NCI-H2029 (cell line): Measurements from ENCODE around the gene DEAF1.
"Not testable (repeated sequence)": the region's sequence is repeated elsewhere in the genome, so short reads cannot be mapped to it uniquely, and the experiment has no call there.

Source experiments
- DNase-seq: peaks from one replicate; lab custom pipeline; 2025; lab: John Stamatoyannopoulos, UW

Gene DEAF1

GRCh38 chr11:678297-678696 lies 16.7 kb downstream of the DEAF1 start:
- DNase-seq, result no peak

- no peak for DNase-seq
These were observed 20.6 kb downstream of the DEAF1 start for GRCh38 chr11:674406-674805.

- no peak for DNase-seq
These were observed 21.2 kb downstream of the DEAF1 start for GRCh38 chr11:673866-674265.

GRCh38 chr11:665704-666281 lies 29.2 kb downstream of the DEAF1 start:
- DNase-seq, result no peak

GRCh38 chr11:665062-665703 lies 29.8 kb downstream of the DEAF1 start:
- no peak for DNase-seq

- DNase-seq, result no peak
These were observed 32.2 kb downstream of the DEAF1 start for GRCh38 chr11:662689-663274.

- no peak for DNase-seq
These were observed 34.2 kb downstream of the DEAF1 start for GRCh38 chr11:660681-661444.

GRCh38 chr11:660281-660680 lies 34.7 kb downstream of the DEAF1 start:
- no peak for DNase-seq

- DNase-seq, result no peak
These were observed 35.4 kb downstream of the DEAF1 start for GRCh38 chr11:659532-660085.

GRCh38 chr11:657691-658126 lies 37.3 kb downstream of the DEAF1 start:
- no peak for DNase-seq

GRCh38 chr11:656866-657265 lies 38.2 kb downstream of the DEAF1 start:
- no peak for DNase-seq

GRCh38 chr11:656426-656825 lies 38.6 kb downstream of the DEAF1 start:
- DNase-seq, result no peak

GRCh38 chr11:655036-655726 lies 39.8 kb downstream of the DEAF1 start:
- no peak for DNase-seq

- not testable (repeated sequence) for DNase-seq
These were observed 40.6 kb downstream of the DEAF1 start for GRCh38 chr11:654444-654843.

GRCh38 chr11:653837-654236 lies 41.2 kb downstream of the DEAF1 start:
- DNase-seq, result no peak

- not testable (repeated sequence) for DNase-seq
These were observed 41.9 kb downstream of the DEAF1 start for GRCh38 chr11:653136-653535.

- no peak for DNase-seq
These were observed 44.5 kb downstream of the DEAF1 start for GRCh38 chr11:650482-650881.

GRCh38 chr11:647672-648158 lies 47.3 kb downstream of the DEAF1 start:
- not testable (repeated sequence) for DNase-seq

- no peak for DNase-seq
These were observed 48.8 kb downstream of the DEAF1 start for GRCh38 chr11:646214-646613.

GRCh38 chr11:645536-645935 lies 49.5 kb downstream of the DEAF1 start:
- DNase-seq, result no peak

- no peak for DNase-seq
These were observed 50.9 kb downstream of the DEAF1 start for GRCh38 chr11:643849-644738.
